ENCODE measurements around the gene RGS6.

The RGS6 gene

DNA sequence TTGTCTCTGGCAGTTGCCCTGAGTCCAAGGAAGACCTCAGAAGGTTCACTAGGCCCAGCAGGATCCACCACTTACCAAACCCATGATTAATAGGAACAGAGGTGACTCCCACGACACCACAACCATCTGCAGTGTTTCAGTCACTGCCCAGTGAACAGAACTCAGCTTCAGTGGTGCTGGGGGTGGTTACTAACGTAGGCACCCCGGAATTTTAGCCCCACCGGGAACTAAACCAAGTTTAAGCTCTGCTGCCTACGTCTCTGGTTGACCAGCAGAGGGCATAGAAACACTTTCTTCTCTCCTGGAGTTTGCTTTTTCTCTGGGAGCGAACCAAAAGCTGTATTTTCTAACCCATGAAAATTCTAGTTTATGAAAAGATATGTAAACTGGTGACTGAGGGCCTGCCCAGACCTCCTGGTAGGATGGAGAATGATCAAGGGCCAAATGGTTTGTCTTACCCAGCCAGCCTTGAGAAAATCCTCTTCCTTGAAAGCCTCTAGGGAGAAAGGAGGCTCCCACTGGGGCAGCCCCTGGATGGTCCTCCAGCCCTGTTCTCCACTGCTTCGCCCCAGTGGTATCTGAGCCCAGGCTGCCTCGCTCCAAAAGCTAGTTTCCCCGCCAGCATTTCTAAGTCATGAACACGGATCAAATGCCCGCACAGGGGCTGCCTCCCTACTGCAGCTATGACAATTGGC is 581.9 kb downstream of the RGS6 start:
- Histone ChIP-seq H3K27ac (ENCODE audit: insufficient read depth in 1 of 2, low read depth in 1 of 2, low read length in 2 of 2, poor library complexity in 1 of 2, severe bottlenecking in 2 of 2) (no peak overlapping the region), H3K4me1 (ENCODE audit: control extremely low read depth in 1 of 4, control insufficient read depth in 4 of 4, insufficient read depth in 4 of 4, low read length in 3 of 4) (peaks cover 14 to 21% (median 15%) of the 10 kb centered on the region in 4 experiments), H3K4me3 (ENCODE audit: control insufficient read depth in 1 of 7, extremely low read depth in 1 of 7, insufficient read depth in 4 of 7, low read depth in 2 of 7, low read length in 6 of 7) (no peak overlapping the region), H3K36me3 (ENCODE audit: control insufficient read depth in 4 of 4, insufficient read depth in 4 of 4, low read length in 3 of 4) (no peaks in the 10 kb centered on the region), H3K9me3 (ENCODE audit: control extremely low read depth in 1 of 5, control insufficient read depth in 4 of 5, insufficient read depth in 2 of 5, low read depth in 1 of 5, low read length in 4 of 5) (no peaks in the 10 kb centered on the region), H3K27me3 (replicated peaks in 2 of 5; ENCODE audit: control insufficient read depth in 4 of 5, insufficient read depth in 5 of 5, low read length in 4 of 5) (peaks cover 0 to 37% (median 21%) of the 10 kb centered on the region in 5 experiments)
- ChIA-PET CTCF (interaction anchor here (0.6 to 10.8 kb wide), 27 partner anchors 9 to 511 kb away, joined by 3 to 171 read pairs (median 4); no protein-coding TSS in a partner anchor), POLR2A (no interaction called here)
- DNase-seq, result peak; percentile 30 to 50 (median 43)
- 62% methylated on average over 9 of the region's 11 CpGs for WGBS (ENCODE audit: insufficient coverage)

DNA sequence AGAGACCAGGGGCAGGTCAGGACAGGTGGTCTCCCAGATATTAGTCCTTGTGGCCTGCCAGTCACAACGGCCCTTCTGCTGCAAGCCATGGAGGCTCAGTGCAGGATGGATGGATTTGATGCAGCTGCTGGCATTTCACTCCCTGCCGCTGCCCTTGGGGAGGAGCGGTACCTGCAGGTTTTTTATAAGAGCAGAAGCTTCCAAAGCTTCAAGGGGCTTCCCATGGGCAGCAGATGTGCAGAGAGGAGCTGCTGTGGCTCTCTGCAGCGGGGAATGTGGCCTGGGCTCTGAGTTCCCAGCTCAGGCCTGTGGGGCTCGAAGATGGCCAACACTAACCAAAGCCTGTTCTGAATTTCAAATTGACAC is 582.4 kb downstream of the RGS6 start:
- Histone ChIP-seq H3K27me3 (replicated peaks in 2 of 5; ENCODE audit: control insufficient read depth in 4 of 5, insufficient read depth in 5 of 5, low read length in 4 of 5) (peaks cover 0 to 37% (median 20%) of the 10 kb centered on the region in 5 experiments), H3K4me3 (ENCODE audit: control insufficient read depth in 1 of 7, extremely low read depth in 1 of 7, insufficient read depth in 4 of 7, low read depth in 2 of 7, low read length in 6 of 7) (no peak overlapping the region), H3K9me3 (ENCODE audit: control extremely low read depth in 1 of 5, control insufficient read depth in 4 of 5, insufficient read depth in 2 of 5, low read depth in 1 of 5, low read length in 4 of 5) (no peaks in the 10 kb centered on the region), H3K4me1 (ENCODE audit: control extremely low read depth in 1 of 4, control insufficient read depth in 4 of 4, insufficient read depth in 4 of 4, low read length in 3 of 4) (peaks cover 19 to 26% (median 20%) of the 10 kb centered on the region in 4 experiments), H3K36me3 (ENCODE audit: control insufficient read depth in 4 of 4, insufficient read depth in 4 of 4, low read length in 3 of 4) (no peaks in the 10 kb centered on the region), H3K27ac (ENCODE audit: insufficient read depth in 1 of 2, low read depth in 1 of 2, low read length in 2 of 2, poor library complexity in 1 of 2, severe bottlenecking in 2 of 2) (no peak overlapping the region)
- DNase-seq, result no peak
- ChIA-PET CTCF (interaction anchor here (0.6 to 10.8 kb wide), 19 partner anchors 9 to 446 kb away, joined by 3 to 171 read pairs (median 5); no protein-coding TSS in a partner anchor), POLR2A (no interaction called here)
- WGBS (ENCODE audit: insufficient coverage), result 96% methylated on average over 3 of the region's 5 CpGs

DNA sequence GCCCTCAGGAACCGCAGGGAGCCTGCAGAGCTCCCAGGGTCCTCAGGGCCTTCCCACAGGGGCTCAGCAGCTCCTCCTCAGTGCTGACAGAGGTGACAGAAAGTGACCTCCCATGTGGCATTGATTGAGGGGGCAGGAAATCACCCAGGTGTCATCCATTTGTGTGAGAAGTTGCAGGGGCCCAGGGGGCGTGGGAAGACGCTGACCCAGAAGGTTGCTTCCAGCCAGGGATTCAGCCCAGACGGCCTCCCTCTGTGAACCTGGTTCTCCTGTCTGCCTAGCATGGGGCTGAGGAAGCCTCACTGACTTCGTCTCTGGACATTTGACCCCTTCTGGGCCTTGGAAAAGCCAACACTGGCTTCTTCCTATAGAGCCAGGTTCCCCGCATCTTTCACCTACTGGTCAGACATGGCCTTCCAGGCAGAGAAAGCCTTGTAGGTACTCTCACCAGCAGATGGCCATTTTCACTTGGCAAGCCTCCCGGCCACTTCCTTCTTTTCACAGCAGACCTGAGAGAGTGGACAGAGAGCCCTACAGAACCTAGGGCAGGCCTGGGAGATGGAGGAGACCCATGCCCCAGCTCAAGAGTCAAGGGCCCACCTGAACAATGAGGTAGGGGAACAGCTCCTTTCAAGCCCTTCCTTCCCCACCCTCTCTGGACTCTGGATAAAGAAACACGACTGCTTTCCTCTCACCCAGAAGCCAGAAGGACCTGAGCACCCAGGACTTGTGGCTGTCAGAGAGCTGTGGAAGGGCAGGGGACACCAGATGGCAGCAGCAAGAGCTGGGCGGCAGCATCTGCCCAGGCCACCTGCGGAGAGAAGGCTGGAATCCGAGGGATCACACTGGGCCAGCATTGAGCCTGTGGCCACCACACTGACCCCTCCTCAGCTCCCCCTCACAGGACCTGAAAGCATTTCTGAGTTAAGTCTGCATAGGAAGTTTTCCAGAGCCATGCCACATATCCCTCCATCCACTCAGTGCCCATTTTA is 583.8 kb downstream of the RGS6 start:
- no peak for DNase-seq
- Histone ChIP-seq H3K4me3 (ENCODE audit: control insufficient read depth in 1 of 7, extremely low read depth in 1 of 7, insufficient read depth in 4 of 7, low read depth in 2 of 7, low read length in 6 of 7) (no peak overlapping the region), H3K27me3 (replicated peaks in 2 of 5; ENCODE audit: control insufficient read depth in 4 of 5, insufficient read depth in 5 of 5, low read length in 4 of 5) (peaks cover 0 to 37% (median 17%) of the 10 kb centered on the region in 5 experiments), H3K4me1 (ENCODE audit: control extremely low read depth in 1 of 4, control insufficient read depth in 4 of 4, insufficient read depth in 4 of 4, low read length in 3 of 4) (peaks cover 24 to 33% (median 25%) of the 10 kb centered on the region in 4 experiments), H3K9me3 (ENCODE audit: control extremely low read depth in 1 of 5, control insufficient read depth in 4 of 5, insufficient read depth in 2 of 5, low read depth in 1 of 5, low read length in 4 of 5) (no peaks in the 10 kb centered on the region), H3K36me3 (ENCODE audit: control insufficient read depth in 4 of 4, insufficient read depth in 4 of 4, low read length in 3 of 4) (no peaks in the 10 kb centered on the region), H3K27ac (ENCODE audit: insufficient read depth in 1 of 2, low read depth in 1 of 2, low read length in 2 of 2, poor library complexity in 1 of 2, severe bottlenecking in 2 of 2) (no peak overlapping the region)
- ChIA-PET POLR2A (interaction anchor here (0.6 kb wide), 1 partner anchor 244 kb away, joined by 3 read pairs; no protein-coding TSS in a partner anchor), CTCF (interaction anchor here (0.7 to 10.8 kb wide), 23 partner anchors 14 to 446 kb away, joined by 3 to 171 read pairs (median 5); partner anchors contain the start of gene DPF3)
- WGBS (ENCODE audit: insufficient coverage), result 91% methylated on average over 10 of the region's 11 CpGs

DNA sequence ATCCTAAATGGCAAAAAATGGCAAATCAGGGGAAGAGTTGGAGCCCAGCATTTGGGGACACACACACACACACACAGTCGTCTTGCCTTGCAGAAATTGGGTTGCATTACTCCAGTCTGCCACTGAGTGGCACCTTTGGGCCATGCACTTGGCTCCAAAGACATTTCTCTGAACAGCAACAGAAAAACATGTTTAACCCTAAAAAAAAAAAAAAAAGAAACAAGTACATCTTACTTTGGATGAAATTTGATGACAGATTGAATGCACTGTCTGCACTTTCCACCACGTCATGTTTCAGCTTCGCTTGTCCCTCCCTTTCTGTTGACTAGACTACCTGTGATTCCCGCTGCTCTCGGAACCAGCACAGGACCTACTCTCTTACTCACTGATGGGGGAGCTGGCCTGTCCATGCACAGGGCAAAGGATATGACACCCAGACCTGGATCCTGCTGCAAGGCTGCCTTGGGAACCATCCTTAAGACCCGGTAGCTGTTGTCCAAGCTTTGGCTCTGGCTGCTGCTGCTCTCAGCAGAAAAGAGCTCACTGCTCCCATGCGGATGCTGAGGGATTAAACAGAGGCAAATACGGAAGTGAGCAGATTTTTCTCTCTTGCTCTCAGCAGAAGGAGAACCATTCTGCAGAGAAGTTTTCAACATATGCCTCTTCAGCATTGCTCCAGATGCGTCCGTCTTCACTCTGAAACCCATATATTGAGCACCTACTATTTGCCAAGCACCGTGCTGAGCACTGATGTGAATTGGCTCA is 584.9 kb downstream of the RGS6 start:
- DNase-seq, result peak; percentile 86 to 93 (median 89)
- Histone ChIP-seq H3K36me3 (ENCODE audit: control insufficient read depth in 4 of 4, insufficient read depth in 4 of 4, low read length in 3 of 4) (no peaks in the 10 kb centered on the region), H3K27ac (ENCODE audit: insufficient read depth in 1 of 2, low read depth in 1 of 2, low read length in 2 of 2, poor library complexity in 1 of 2, severe bottlenecking in 2 of 2) (no peak overlapping the region), H3K9me3 (ENCODE audit: control extremely low read depth in 1 of 5, control insufficient read depth in 4 of 5, insufficient read depth in 2 of 5, low read depth in 1 of 5, low read length in 4 of 5) (no peaks in the 10 kb centered on the region), H3K4me1 (ENCODE audit: control extremely low read depth in 1 of 4, control insufficient read depth in 4 of 4, insufficient read depth in 4 of 4, low read length in 3 of 4) (peaks cover 24 to 33% (median 25%) of the 10 kb centered on the region in 4 experiments), H3K27me3 (replicated peaks in 2 of 5; ENCODE audit: control insufficient read depth in 4 of 5, insufficient read depth in 5 of 5, low read length in 4 of 5) (peaks cover 0 to 34% (median 17%) of the 10 kb centered on the region in 5 experiments), H3K4me3 (ENCODE audit: control insufficient read depth in 1 of 7, extremely low read depth in 1 of 7, insufficient read depth in 4 of 7, low read depth in 2 of 7, low read length in 6 of 7) (no peak overlapping the region)
- ChIA-PET POLR2A (no interaction called here), CTCF (interaction anchor here (0.6 to 10.8 kb wide), 22 partner anchors 13 to 445 kb away, joined by 3 to 171 read pairs (median 4); no protein-coding TSS in a partner anchor)
- 65% methylated on average over 10 of the region's 11 CpGs for WGBS (ENCODE audit: insufficient coverage)

DNA sequence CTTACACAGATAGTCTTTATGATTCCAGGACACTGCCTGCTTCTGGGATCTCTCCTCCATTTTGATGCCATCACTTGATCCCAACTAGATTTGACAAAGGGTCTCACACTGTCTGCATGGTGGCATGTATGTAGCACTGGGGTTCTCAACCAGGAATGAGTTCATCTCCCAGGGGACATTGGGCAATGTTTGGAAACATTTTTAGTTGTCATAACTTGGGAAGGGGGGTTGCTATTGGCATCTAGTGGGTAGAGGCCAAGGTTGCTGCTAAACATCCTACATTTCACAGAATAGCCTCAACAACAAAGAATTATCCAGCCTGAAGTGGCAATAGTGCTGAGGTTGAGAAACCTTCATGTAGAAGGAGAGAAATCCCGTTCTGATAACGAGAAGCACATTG is 585.5 kb downstream of the RGS6 start:
- ChIA-PET CTCF (interaction anchor here (0.7 to 10.8 kb wide), 13 partner anchors 12 to 430 kb away, joined by 3 to 171 read pairs (median 5); no protein-coding TSS in a partner anchor), POLR2A (interaction anchor here (1.5 kb wide), 1 partner anchor 13 kb away, joined by 3 read pairs; no protein-coding TSS in a partner anchor)
- 85% methylated on average over 2 of the region's 2 CpGs for WGBS (ENCODE audit: insufficient coverage)
- Histone ChIP-seq H3K27ac (ENCODE audit: insufficient read depth in 1 of 2, low read depth in 1 of 2, low read length in 2 of 2, poor library complexity in 1 of 2, severe bottlenecking in 2 of 2) (no peak overlapping the region), H3K4me3 (ENCODE audit: control insufficient read depth in 1 of 7, extremely low read depth in 1 of 7, insufficient read depth in 4 of 7, low read depth in 2 of 7, low read length in 6 of 7) (no peak overlapping the region), H3K9me3 (ENCODE audit: control extremely low read depth in 1 of 5, control insufficient read depth in 4 of 5, insufficient read depth in 2 of 5, low read depth in 1 of 5, low read length in 4 of 5) (no peaks in the 10 kb centered on the region), H3K27me3 (replicated peaks in 2 of 5; ENCODE audit: control insufficient read depth in 4 of 5, insufficient read depth in 5 of 5, low read length in 4 of 5) (peaks cover 0 to 33% (median 17%) of the 10 kb centered on the region in 5 experiments), H3K4me1 (ENCODE audit: control extremely low read depth in 1 of 4, control insufficient read depth in 4 of 4, insufficient read depth in 4 of 4, low read length in 3 of 4) (peaks cover 24 to 33% (median 25%) of the 10 kb centered on the region in 4 experiments), H3K36me3 (ENCODE audit: control insufficient read depth in 4 of 4, insufficient read depth in 4 of 4, low read length in 3 of 4) (no peaks in the 10 kb centered on the region)
- no peak for DNase-seq

DNA sequence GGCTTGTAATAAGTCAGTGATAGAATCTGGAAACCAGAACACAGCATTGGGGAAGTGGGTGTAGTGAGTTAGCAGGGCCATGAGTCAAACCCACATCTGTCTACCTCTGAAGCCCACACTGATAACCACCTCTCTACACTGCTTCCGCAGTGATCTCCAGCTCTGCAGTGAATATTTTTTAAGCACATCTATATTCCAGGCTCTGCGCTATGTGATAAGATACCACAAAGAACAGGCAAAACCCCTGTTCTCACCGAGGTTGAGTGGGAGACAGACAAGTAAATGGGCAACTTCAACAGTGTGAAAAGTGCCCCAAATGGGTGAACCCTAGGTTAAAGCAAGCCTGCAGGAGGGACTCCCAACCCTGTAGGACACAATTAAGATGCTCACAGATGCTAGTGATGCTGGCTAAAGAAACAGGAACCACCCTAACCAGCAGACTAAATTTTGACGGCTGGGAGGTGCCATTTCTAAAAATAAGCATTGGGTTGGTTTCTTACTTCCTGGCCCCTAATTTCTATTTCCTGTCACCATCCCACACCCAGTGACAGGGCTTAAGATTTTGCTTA is 586.7 kb downstream of the RGS6 start:
- no peaks in the 10 kb centered on the region for H3K36me3 ChIP-seq (ENCODE audit: control insufficient read depth in 4 of 4, insufficient read depth in 4 of 4, low read length in 3 of 4)
- no peak overlapping the region for H3K27ac ChIP-seq (ENCODE audit: insufficient read depth in 1 of 2, low read depth in 1 of 2, low read length in 2 of 2, poor library complexity in 1 of 2, severe bottlenecking in 2 of 2)
- H3K27me3 ChIP-seq (replicated peaks in 2 of 5; ENCODE audit: control insufficient read depth in 4 of 5, insufficient read depth in 5 of 5, low read length in 4 of 5), result peaks cover 0 to 37% (median 23%) of the 10 kb centered on the region in 5 experiments
- H3K9me3 ChIP-seq (ENCODE audit: control extremely low read depth in 1 of 5, control insufficient read depth in 4 of 5, insufficient read depth in 2 of 5, low read depth in 1 of 5, low read length in 4 of 5), result no peaks in the 10 kb centered on the region
- H3K4me3 ChIP-seq (ENCODE audit: control insufficient read depth in 1 of 7, extremely low read depth in 1 of 7, insufficient read depth in 4 of 7, low read depth in 2 of 7, low read length in 6 of 7), result peak overlapping the region in 2 of 7 experiments; percentile 26 to 39
- ChIA-PET POLR2A (interaction anchor here (0.6 to 1.5 kb wide), 2 partner anchors 12 to 112 kb away, joined by 3 read pairs; no protein-coding TSS in a partner anchor), CTCF (interaction anchor here (0.8 to 10.8 kb wide), 7 partner anchors 25 to 429 kb away, joined by 3 to 171 read pairs (median 3); no protein-coding TSS in a partner anchor)
- 0% methylated on average over 3 of the region's 4 CpGs for WGBS (ENCODE audit: insufficient coverage)
- H3K4me1 ChIP-seq (ENCODE audit: control extremely low read depth in 1 of 4, control insufficient read depth in 4 of 4, insufficient read depth in 4 of 4, low read length in 3 of 4), result peaks cover 24 to 33% (median 27%) of the 10 kb centered on the region in 4 experiments
- DNase-seq, result peak; percentile 87 to 98 (median 97)
